Uterus (tissue), 2 donors: ENCODE results near the gene DNASE1L2.

Source experiments
- CTCF ChIP-seq, 4 experiments: fragments of 200-600 bp in 2 of 4; fragments of 450-650 bp in 2 of 4; sonication (generic) in 2 of 4; IDR thresholded peaks; one replicate each; pipeline ENCODE4 v1.5.1; 2016 to 2019; ENCODE audit warnings: antibody characterized with exemption in 4 of 4, mild to moderate bottlenecking in 2 of 4, moderate library complexity in 1 of 4
- POLR2A ChIP-seq, 2 donors: fragments of 450-650 bp; IDR thresholded peaks; one replicate each; pipeline ENCODE4 v1.6.1; 2016; ENCODE audit warnings: antibody characterized with exemption in 2 of 2, mild to moderate bottlenecking in 1 of 2, moderate library complexity in 1 of 2

GRCh38 chr16:2243031-2243528, 6.8 kb downstream of the DNASE1L2 start:
- no peak for TF ChIP-seq CTCF (IDR thresholded peaks at IDR 0.05)
- no peak for TF ChIP-seq POLR2A (IDR thresholded peaks at IDR 0.05)
